Mammary epithelial cell (primary cell): ENCODE results near the gene WDR4.

ENCODE experiments used
- EZH2 ChIP-seq: IDR thresholded peaks from 2 replicates; pipeline ENCODE4 v1.6.1; 2012; ENCODE audit warnings: low read length, inconsistent platforms, borderline replicate concordance
- TF ChIP-seq, protein P1 (sequence below), 2 donors: IDR thresholded peaks in 1 of 2; conservative IDR thresholded peaks in 1 of 2; 2 replicates each; pipeline ENCODE4 v1.5.1; 2011 to 2012; ENCODE audit warnings: inconsistent platforms in 2 of 2, low read length in 2 of 2, mild to moderate bottlenecking in 2 of 2, control low read depth in 1 of 2, low read depth in 1 of 2; ENCODE audit not compliant: insufficient read depth in 1 of 2; ENCODE audit errors: extremely low read depth in 1 of 2

DNA sequence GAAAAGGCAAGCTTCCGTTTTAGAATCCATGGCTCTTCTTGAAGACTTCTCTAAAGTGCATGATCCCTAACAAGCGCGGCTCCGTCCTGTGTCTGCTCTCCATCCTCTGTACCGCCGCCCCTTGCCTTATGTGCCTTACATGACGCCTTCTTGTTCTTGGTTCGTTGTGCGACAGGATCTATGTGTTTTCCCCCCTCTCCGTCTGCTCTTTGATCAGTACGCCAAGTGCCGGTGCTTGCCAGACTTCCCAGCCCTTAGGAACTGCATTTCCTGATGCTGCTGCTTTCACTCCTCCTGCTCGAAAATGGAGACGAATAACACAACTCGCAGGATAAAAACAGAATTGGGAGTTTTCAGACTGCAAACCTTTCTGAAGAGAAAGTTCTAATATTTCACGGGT lies 26.9 kb upstream of the WDR4 start:
- TF ChIP-seq, protein P1, sequence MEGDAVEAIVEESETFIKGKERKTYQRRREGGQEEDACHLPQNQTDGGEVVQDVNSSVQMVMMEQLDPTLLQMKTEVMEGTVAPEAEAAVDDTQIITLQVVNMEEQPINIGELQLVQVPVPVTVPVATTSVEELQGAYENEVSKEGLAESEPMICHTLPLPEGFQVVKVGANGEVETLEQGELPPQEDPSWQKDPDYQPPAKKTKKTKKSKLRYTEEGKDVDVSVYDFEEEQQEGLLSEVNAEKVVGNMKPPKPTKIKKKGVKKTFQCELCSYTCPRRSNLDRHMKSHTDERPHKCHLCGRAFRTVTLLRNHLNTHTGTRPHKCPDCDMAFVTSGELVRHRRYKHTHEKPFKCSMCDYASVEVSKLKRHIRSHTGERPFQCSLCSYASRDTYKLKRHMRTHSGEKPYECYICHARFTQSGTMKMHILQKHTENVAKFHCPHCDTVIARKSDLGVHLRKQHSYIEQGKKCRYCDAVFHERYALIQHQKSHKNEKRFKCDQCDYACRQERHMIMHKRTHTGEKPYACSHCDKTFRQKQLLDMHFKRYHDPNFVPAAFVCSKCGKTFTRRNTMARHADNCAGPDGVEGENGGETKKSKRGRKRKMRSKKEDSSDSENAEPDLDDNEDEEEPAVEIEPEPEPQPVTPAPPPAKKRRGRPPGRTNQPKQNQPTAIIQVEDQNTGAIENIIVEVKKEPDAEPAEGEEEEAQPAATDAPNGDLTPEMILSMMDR (conservative IDR thresholded peaks at IDR 0.05 in 1 of 2, IDR thresholded peaks at IDR 0.05 in 1 of 2; ENCODE audit: extremely low read depth in 1 of 2, insufficient read depth in 1 of 2, low read depth in 1 of 2, low read length in 2 of 2), result no peak
- no peak for TF ChIP-seq EZH2
